ENCODE data around the gene SIGLEC15. TPM values are rescaled to one million over a fixed set of nuclear protein-coding genes. Genes with fewer than 3 reads are reported as not detected.
A peak's percentile ranks its signal among the peaks of the same experiment; 100 is the strongest.
"Not testable (repeated sequence)": the region's sequence is repeated elsewhere in the genome, so short reads cannot be mapped to it uniquely, and the experiment has no call there.

The SIGLEC15 gene
- total RNA-seq, 1 experiment from 2014 or later = 3.5 TPM

GRCh38 chr18:45820106-45820745 is 5.2 kb upstream of the SIGLEC15 start:
- DNase-seq (ENCODE audit: low spot score) = no peak

DNA sequence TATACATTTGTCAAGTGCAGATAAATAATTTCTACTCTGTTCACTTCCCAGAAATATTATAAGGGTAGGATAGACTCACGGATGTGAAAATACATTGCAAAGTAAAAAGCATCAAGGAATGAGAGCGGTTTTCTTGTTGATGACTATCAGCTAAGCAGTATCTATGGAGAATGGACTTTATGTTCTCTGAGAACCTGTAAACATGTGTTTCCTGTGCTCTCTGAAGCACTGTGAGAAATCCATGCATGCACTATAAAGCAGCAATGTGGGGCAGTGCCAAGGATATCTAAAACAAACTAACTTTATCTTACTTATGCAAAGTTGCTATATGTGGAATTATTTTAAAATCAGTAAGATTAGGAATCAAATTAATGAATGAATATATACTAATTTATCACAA is 4.4 kb upstream of the SIGLEC15 start:
- no peak for DNase-seq (ENCODE audit: low spot score)

DNA sequence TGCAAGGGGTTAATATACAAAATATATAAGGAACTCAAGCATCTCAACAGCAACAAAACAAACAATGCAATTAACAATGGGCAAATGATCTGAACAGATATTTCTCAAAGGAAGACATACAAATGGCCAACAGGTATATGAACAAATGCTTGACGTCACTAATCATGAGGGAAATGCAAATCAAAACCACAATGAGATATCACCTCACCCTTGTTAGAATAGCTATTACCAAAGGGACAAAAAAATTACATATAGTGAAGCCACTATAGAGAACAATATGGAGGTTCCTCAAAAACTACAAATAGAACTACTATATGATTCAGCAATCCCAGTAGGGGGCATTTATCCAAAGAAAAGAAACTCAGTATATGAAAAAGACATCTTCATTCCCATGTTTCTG is 3.8 kb upstream of the SIGLEC15 start:
- DNase-seq (ENCODE audit: low spot score) = no peak

DNA sequence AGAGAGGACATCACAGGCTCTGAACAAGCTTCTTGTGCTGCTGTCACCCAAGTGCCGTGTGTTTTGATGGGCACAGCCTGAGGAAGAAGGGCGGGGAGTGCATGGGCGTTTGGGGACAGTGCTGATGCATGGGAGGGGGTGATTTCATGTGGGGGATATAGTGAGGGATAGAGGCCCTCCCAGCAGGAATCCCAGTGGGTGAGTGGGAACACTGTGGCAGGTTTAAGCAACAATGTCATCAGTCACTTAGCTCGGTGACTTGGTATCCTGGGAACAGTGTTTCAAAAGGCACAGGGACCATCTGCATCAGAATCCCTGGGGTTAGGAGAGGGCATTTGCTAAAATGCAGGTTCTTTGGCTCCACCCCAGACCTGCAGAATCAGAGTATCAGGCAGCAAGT is 609 bp downstream of the SIGLEC15 start:
- DNase-seq (ENCODE audit: low spot score) = no peak

GRCh38 chr18:45826716-45827115 is 1.2 kb downstream of the SIGLEC15 start:
- DNase-seq (ENCODE audit: low spot score) = not testable (repeated sequence)

- DNase-seq (ENCODE audit: low spot score) = no peak
These were observed 3.7 kb downstream of the SIGLEC15 start for GRCh38 chr18:45828917-45829811.

GRCh38 chr18:45829855-45830254 is 4.4 kb downstream of the SIGLEC15 start:
- no peak for DNase-seq (ENCODE audit: low spot score)

- no peak for DNase-seq (ENCODE audit: low spot score)
These were observed 5.4 kb downstream of the SIGLEC15 start for GRCh38 chr18:45830917-45831316.

DNA sequence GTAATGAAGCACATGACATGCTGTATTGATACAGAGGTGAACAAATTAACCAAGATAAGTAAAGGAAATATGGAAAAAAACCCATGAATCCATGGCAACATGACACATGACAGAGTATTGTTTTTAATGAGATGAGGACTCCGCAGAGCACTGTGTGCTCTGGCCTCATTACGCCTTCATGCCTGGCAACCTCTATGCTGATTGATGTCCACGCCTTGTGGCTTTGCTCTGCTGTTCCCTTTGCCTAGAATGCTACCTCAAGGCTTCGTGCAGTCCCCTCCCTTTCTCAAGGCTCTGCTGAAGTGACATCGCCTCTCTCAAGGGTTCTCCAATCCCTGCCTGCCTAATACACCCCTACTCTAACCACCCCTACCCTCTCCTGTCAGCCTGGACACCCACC is 8.4 kb downstream of the SIGLEC15 start:
- no peak for DNase-seq (ENCODE audit: low spot score)

DNA sequence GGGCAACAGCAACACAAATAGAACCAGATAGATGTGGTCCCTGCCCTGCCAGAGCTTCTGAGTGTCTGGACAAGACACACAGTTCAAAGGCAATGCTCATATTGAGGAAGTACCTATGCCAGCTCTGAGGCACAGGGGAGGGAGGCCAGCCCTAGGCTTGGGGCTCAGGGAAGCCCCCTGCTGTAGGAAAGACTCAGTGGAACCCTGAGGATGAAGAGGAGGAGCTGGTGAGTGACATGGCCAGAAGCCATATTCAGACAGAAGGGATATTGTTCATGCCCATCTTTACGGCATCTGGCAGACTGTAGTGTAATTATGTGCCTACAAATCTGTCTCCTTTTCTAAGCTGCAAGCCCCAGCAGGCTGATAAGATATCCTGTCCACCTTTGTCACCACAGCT is 8.8 kb downstream of the SIGLEC15 start:
- DNase-seq (ENCODE audit: low spot score) = no peak

DNA sequence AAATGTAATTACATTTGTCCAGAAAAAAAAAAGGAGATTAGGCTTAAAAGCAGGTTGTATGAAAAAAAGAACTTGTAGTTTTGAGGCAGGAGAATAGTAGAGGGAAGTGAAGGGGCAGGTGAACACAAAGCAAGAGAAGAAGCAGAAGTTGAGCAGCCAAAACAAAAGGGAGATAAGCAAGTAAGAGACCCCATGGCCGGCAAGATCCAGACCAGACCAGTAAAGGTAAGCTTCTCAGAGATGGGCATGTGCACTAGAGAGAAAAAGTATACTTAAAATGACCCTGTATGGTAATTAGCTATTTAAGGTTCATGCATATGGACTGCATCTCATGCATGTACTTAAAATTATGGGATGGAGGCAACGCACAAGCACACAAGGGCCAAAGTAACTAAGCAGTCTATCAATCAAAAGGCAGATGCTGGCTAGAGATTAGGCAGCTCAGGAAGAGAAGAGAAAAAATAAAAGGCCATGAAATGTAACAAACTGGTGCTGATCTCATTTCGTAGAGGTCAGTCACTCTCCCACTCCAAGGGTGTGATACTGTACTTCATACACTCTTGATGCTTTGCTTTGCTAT is 9.7 kb downstream of the SIGLEC15 start:
- no peak for DNase-seq (ENCODE audit: low spot score)

GRCh38 chr18:45836242-45837205 is 11.0 kb downstream of the SIGLEC15 start:
- DNase-seq (ENCODE audit: low spot score) = no peak

GRCh38 chr18:45837283-45838070 is 12.0 kb downstream of the SIGLEC15 start:
- no peak for DNase-seq (ENCODE audit: low spot score)

DNA sequence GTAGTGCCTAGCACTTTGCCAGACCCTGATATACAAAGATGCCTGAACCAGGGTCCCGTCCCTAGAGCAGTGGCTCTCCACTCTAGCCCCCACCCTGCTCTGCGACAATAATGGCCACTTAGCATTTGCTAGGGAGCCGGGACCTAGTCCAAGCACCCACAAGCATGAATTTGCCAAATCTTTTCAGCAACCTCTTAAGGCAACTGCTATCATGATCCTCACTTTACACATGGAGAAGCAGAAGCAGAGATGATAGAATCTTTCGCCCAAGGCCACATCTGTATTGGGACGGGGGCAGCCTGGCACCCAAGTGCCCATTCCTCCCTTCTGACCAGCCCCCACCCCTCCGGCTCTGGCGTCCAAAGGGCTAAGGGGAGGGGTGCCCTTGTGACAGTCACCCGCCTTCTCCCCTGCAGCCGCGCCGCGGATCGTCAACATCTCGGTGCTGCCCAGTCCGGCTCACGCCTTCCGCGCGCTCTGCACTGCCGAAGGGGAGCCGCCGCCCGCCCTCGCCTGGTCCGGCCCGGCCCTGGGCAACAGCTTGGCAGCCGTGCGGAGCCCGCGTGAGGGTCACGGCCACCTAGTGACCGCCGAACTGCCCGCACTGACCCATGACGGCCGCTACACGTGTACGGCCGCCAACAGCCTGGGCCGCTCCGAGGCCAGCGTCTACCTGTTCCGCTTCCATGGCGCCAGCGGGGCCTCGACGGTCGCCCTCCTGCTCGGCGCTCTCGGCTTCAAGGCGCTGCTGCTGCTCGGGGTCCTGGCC is 13.0 kb downstream of the SIGLEC15 start:
- DNase-seq (ENCODE audit: low spot score) = no peak

GRCh38 chr18:45839414-45840395 is 14.2 kb downstream of the SIGLEC15 start:
- DNase-seq (ENCODE audit: low spot score) = peak; percentile 52

DNA sequence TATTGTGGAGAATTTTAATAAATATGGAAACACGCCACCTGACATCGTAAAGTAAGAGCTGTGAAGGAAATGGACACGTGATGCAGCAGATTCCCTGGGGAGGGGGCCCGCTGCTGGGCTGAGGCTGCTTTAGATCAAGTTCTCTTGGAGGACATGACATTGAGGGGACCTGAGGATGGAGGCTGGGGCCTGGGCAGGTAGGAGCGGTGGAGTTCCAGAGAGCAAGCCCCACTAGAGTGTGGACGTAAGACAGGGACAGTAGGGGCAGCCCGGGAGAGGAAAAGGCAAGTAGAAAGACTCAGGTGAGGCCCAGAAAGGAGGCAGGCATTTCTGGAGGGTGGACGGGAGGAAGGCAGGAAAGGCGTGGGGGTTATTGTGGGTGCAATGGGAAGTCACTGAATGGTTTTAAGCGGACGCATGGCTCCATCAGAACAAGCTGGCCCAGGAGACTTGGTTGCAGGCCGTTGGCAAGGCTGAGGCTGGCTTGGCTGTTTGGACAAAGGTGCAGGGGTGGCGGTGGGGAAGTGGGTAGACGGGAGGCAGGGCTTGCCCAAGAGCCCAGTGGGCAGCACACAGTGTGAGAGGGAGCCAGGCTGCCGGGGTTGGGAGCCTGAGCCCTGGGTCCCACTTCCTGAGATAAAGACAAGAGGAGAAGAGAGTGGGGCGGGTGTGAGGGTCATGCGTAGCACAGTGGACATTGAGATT is 15.7 kb downstream of the SIGLEC15 start:
- no peak for DNase-seq (ENCODE audit: low spot score)

GRCh38 chr18:45841765-45842442 is 16.4 kb downstream of the SIGLEC15 start:
- no peak for DNase-seq (ENCODE audit: low spot score)

DNA sequence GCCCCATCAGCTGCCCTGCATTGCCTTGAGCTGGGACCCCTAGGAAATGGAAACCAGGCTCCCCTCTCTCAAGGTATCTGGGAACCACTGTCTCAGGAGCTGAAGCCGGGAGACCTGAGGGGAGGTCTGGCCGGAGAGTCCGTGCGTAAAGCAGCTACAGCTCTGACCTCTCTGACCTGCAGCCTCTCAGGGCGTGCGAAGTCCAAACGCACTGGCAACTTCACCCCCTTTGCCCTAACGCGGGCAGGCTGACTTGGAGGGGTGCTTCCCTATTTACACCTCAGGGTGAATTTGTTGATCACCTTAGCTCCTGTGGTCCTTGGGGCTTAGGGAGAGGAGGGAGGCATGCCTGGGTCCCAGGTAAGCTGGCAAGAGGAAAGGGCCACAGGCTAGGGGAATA is 17.5 kb downstream of the SIGLEC15 start:
- DNase-seq (ENCODE audit: low spot score) = no peak
